Progenitor cell of endocrine pancreas (in vitro differentiated cells): ENCODE data around the gene PTGIS. TPM values are rescaled to one million over a fixed set of nuclear protein-coding genes. Genes with fewer than 3 reads are reported as not detected.

Experiments
- DNase-seq: peaks from one replicate; pipeline ENCODE4 v3.0.0; 2021; ENCODE audit warnings: low spot score; ENCODE audit not compliant: unreplicated experiment
- H3K27ac Mint-ChIP-seq: 2 replicates; pipeline ENCODE4 v1.8.0; 2021; ENCODE audit warnings: mild to moderate bottlenecking, moderate library complexity, mixed read lengths
- H3K27me3 Mint-ChIP-seq: 2 replicates; pipeline ENCODE4 v1.8.0; 2021; ENCODE audit warnings: mixed read lengths
- H3K36me3 Mint-ChIP-seq: 2 replicates; pipeline ENCODE4 v1.8.0; 2022; ENCODE audit warnings: mixed read lengths; ENCODE audit not compliant: insufficient read depth
- H3K4me1 Mint-ChIP-seq: 2 replicates; pipeline ENCODE4 v1.8.0; 2021; ENCODE audit warnings: low read depth, mixed read lengths
- H3K4me3 Mint-ChIP-seq: 2 replicates; pipeline ENCODE4 v1.8.0; 2021; ENCODE audit warnings: low read depth, mild to moderate bottlenecking, moderate library complexity, mixed read lengths
- H3K9me3 Mint-ChIP-seq: 2 replicates; pipeline ENCODE4 v1.8.0; 2021; ENCODE audit warnings: low read depth, mixed read lengths
- total RNA-seq: library from RNA; stranded (reverse); gene quantifications from 2 replicates; pipeline ENCODE4 v1.2.1, GENCODE V29; 2021
- TF ChIP-seq, protein P1 (sequence below): fragments of 200-600 bp; sonication (generic); IDR thresholded peaks from one replicate; pipeline ENCODE4 v1.5.0; 2021; ENCODE audit warnings: antibody characterized with exemption, mild to moderate bottlenecking; ENCODE audit not compliant: unreplicated experiment

The PTGIS gene
- total RNA-seq, 1 donor from 2014 or later: 19.3 TPM

GRCh38 chr20:49607568-49607967, 39.6 kb upstream of the PTGIS start:
- Mint-ChIP-seq H3K4me3 (no peak overlapping the region), H3K9me3 (no peaks in the 10 kb centered on the region), H3K27me3 (peaks cover 11% of the 10 kb centered on the region), H3K4me1 (peaks cover 4% of the 10 kb centered on the region), H3K27ac (no peak overlapping the region), H3K36me3 (no peaks in the 10 kb centered on the region)
- TF ChIP-seq, protein P1, sequence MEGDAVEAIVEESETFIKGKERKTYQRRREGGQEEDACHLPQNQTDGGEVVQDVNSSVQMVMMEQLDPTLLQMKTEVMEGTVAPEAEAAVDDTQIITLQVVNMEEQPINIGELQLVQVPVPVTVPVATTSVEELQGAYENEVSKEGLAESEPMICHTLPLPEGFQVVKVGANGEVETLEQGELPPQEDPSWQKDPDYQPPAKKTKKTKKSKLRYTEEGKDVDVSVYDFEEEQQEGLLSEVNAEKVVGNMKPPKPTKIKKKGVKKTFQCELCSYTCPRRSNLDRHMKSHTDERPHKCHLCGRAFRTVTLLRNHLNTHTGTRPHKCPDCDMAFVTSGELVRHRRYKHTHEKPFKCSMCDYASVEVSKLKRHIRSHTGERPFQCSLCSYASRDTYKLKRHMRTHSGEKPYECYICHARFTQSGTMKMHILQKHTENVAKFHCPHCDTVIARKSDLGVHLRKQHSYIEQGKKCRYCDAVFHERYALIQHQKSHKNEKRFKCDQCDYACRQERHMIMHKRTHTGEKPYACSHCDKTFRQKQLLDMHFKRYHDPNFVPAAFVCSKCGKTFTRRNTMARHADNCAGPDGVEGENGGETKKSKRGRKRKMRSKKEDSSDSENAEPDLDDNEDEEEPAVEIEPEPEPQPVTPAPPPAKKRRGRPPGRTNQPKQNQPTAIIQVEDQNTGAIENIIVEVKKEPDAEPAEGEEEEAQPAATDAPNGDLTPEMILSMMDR: no peak
- no peak for DNase-seq

DNA sequence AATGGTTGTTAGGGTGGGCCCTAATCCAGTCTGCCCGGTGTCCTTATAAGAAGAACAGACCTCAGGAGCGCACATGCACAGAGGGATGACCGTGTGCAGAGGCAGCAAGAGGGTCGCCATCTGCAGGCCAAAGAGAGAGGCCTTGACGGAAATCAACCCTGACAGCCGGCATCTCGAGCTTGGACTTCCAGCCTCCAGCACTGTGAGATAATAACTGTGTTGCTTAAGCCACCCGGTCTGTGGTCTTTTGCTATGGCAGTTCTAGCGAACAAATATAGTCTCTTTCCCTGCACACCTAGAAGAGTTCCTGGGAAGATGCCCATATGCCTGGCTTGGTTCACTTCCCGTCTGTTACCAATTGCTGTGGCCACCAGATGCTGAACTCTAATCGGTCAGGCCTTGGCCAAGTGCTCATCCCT, 35.3 kb upstream of the PTGIS start:
- no peak overlapping the region for H3K27ac Mint-ChIP-seq
- H3K9me3 Mint-ChIP-seq: no peaks in the 10 kb centered on the region
- no peak for DNase-seq
- peaks cover 2% of the 10 kb centered on the region for H3K27me3 Mint-ChIP-seq
- TF ChIP-seq, protein P1: peak; percentile 50
- H3K4me3 Mint-ChIP-seq: no peak overlapping the region
- peaks cover 3% of the 10 kb centered on the region for H3K4me1 Mint-ChIP-seq
- H3K36me3 Mint-ChIP-seq: no peaks in the 10 kb centered on the region

- H3K9me3 Mint-ChIP-seq: no peaks in the 10 kb centered on the region
- no peak for DNase-seq
- TF ChIP-seq, protein P1: no peak
- peaks cover 3% of the 10 kb centered on the region for H3K4me1 Mint-ChIP-seq
- H3K4me3 Mint-ChIP-seq: no peak overlapping the region
- H3K27ac Mint-ChIP-seq: no peak overlapping the region
- H3K27me3 Mint-ChIP-seq: no peaks in the 10 kb centered on the region
- H3K36me3 Mint-ChIP-seq: no peaks in the 10 kb centered on the region
Measured at GRCh38 chr20:49602345-49603208, 34.6 kb upstream of the PTGIS start.

GRCh38 chr20:49601153-49601924, 33.4 kb upstream of the PTGIS start:
- DNase-seq: no peak
- TF ChIP-seq, protein P1: no peak
- H3K4me3 Mint-ChIP-seq: no peak overlapping the region
- H3K4me1 Mint-ChIP-seq: peaks cover 3% of the 10 kb centered on the region
- H3K9me3 Mint-ChIP-seq: no peaks in the 10 kb centered on the region
- no peaks in the 10 kb centered on the region for H3K27me3 Mint-ChIP-seq
- no peak overlapping the region for H3K27ac Mint-ChIP-seq
- no peaks in the 10 kb centered on the region for H3K36me3 Mint-ChIP-seq

GRCh38 chr20:49599746-49600113, 31.8 kb upstream of the PTGIS start:
- DNase-seq: no peak
- peaks cover 5% of the 10 kb centered on the region for H3K4me1 Mint-ChIP-seq
- TF ChIP-seq, protein P1: no peak
- no peaks in the 10 kb centered on the region for H3K9me3 Mint-ChIP-seq
- no peaks in the 10 kb centered on the region for H3K27me3 Mint-ChIP-seq
- no peaks in the 10 kb centered on the region for H3K36me3 Mint-ChIP-seq
- no peak overlapping the region for H3K4me3 Mint-ChIP-seq
- no peak overlapping the region for H3K27ac Mint-ChIP-seq
